Measurements from ENCODE around the gene ZWILCH. TPM values are rescaled to one million over a fixed set of nuclear protein-coding genes. Genes with fewer than 3 reads are reported as not detected.

ZWILCH gene
- total and polyA plus RNA-seq, 9 of the 15 experiments (the other 6 are each of a cell fraction or from before 2014, with no cell fraction given) = 32.8 to 94.2 (median 52.1) TPM

DNA sequence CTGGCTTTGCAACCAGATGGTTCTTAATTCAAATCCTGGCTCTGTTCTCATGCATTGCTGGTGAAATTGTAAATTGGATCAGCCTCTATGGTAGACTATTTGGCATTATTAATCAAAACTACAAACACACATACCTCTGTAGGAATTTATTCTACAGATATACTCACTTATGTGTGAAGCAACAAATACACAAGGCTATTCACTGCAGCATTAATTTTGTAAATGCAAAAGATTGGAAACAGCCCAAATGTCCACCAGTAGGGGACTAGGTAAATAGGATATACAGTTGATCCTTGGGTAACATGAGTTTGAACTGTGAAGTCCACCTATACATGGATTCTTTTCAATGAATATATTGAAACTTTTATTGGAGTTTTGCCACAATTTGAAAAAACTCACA is 90.2 kb downstream of the ZWILCH start:
- ATAC-seq (no peak), FAIRE-seq (no peak), DNase-seq (ENCODE audit: extremely low read depth in 1 of 4, low spot score in 3 of 4) (no peak)
- H3K9me1 ChIP-seq (ENCODE audit: control insufficient read depth, insufficient read depth, low read length) = peaks cover 29% of the 10 kb centered on the region
- no peak for TF ChIP-seq ZNF707 (CRISPR knock-in tag; conservative IDR thresholded peaks at IDR 0.05)
- no peak for TF ChIP-seq ZBED1 (IDR thresholded peaks at IDR 0.05)
- TF ChIP-seq KAT2B (IDR thresholded peaks at IDR 0.05; ENCODE audit: low read depth, low read length) = no peak
- no peak for TF ChIP-seq POLR3G (IDR thresholded peaks at IDR 0.05; ENCODE audit: extremely low read depth, insufficient read length, insufficient replicate concordance)
- TF ChIP-seq NR2F6 (CRISPR knock-in tag; IDR thresholded peaks at IDR 0.05) = no peak
- intact Hi-C loops (cut with micrococcal nuclease) (no loop called here), in situ Hi-C loops (cut with MboI) (loop anchor here (10.0 kb wide), 1 partner anchor 259 kb away; no protein-coding TSS in a partner anchor)
- no peak overlapping the region for H3K4me2 ChIP-seq (ENCODE audit: insufficient read depth, low read length)
- no peak overlapping the region for H3K4me3 ChIP-seq
- H4K20me1 ChIP-seq (replicated peaks; ENCODE audit: control insufficient read depth, insufficient read depth, low read length) = peaks cover 62% of the 10 kb centered on the region
- CTCF ChIA-PET (ENCODE audit: low intra/inter-chr PET ratio) = no interaction called here
- H3K27ac ChIP-seq (ENCODE audit: extremely low read depth, low read depth, low read length) = peak overlapping the region; percentile 13; the same call in 1 of the 3 replicates
- H3K36me3 ChIP-seq (ENCODE audit: control insufficient read depth, insufficient read depth, low read length) = peaks cover 90% of the 10 kb centered on the region
- no peaks in the 10 kb centered on the region for H3K27me3 ChIP-seq (ENCODE audit: control insufficient read depth in 2 of 2, insufficient read depth in 2 of 2, low read length in 2 of 2)
- peaks cover 96% of the 10 kb centered on the region for H3K79me2 ChIP-seq (ENCODE audit: control insufficient read depth, insufficient read depth, low read length)
- no peak overlapping the region for H3K9ac ChIP-seq (ENCODE audit: insufficient read depth in 1 of 2, low read depth in 2 of 2, low read length in 2 of 2)
- BruUV-seq (replicated peaks) = no TSS peak
- H2AFZ ChIP-seq (ENCODE audit: low read depth, low read length) = no peak overlapping the region
- peaks cover 21 to 29% of the 10 kb centered on the region in 2 experiments; a peak in 4 of 5 replicates for H3K4me1 ChIP-seq (replicated peaks in 1 of 2; ENCODE audit: control insufficient read depth in 2 of 2, insufficient read depth in 2 of 2, low read length in 2 of 2)
- H3K9me3 ChIP-seq (replicated peaks; ENCODE audit: control insufficient read depth, insufficient read depth, low read depth, low read length) = no peaks in the 10 kb centered on the region
- POLR2A ChIA-PET = interaction anchor here (1.2 to 2.2 kb wide), 2 partner anchors 13 to 256 kb away, joined by 4 to 10 read pairs; no protein-coding TSS in a partner anchor

GRCh38 chr15:66595931-66596545 is 90.9 kb downstream of the ZWILCH start:
- peaks cover 62% of the 10 kb centered on the region for H4K20me1 ChIP-seq (replicated peaks; ENCODE audit: control insufficient read depth, insufficient read depth, low read length)
- WGBS (ENCODE audit: insufficient coverage, low coverage, missing lambda C conversion rate) = 68% methylated on average over 7 of the region's 8 CpGs
- no peak for FAIRE-seq
- DNase-seq (ENCODE audit: extremely low read depth in 1 of 4, low spot score in 3 of 4) = no peak
- H3K79me2 ChIP-seq (ENCODE audit: control insufficient read depth, insufficient read depth, low read length) = peaks cover 96% of the 10 kb centered on the region
- in situ Hi-C loops (cut with MboI) (loop anchor here (10.0 kb wide), 1 partner anchor 259 kb away; no protein-coding TSS in a partner anchor), intact Hi-C loops (cut with micrococcal nuclease) (no loop called here)
- H3K4me1 ChIP-seq (replicated peaks in 1 of 2; ENCODE audit: control insufficient read depth in 2 of 2, insufficient read depth in 2 of 2, low read length in 2 of 2) = peaks cover 16 to 24% of the 10 kb centered on the region in 2 experiments; a peak in 4 of 5 replicates
- H3K27me3 ChIP-seq (ENCODE audit: control insufficient read depth in 2 of 2, insufficient read depth in 2 of 2, low read length in 2 of 2) = no peaks in the 10 kb centered on the region
- H3K9me3 ChIP-seq (replicated peaks; ENCODE audit: control insufficient read depth, insufficient read depth, low read depth, low read length) = no peaks in the 10 kb centered on the region
- ATAC-seq = no peak
- POLR2A ChIA-PET = interaction anchor here (0.7 to 2.2 kb wide), 3 partner anchors 14 to 505 kb away, joined by 3 to 10 read pairs (median 4); no protein-coding TSS in a partner anchor
- H2AFZ ChIP-seq (ENCODE audit: low read depth, low read length) = no peak overlapping the region
- no peak overlapping the region for H3K4me2 ChIP-seq (ENCODE audit: insufficient read depth, low read length)
- BruUV-seq (replicated peaks) = no TSS peak
- CTCF ChIA-PET (ENCODE audit: low intra/inter-chr PET ratio) = no interaction called here
- H3K9ac ChIP-seq (ENCODE audit: insufficient read depth in 1 of 2, low read depth in 2 of 2, low read length in 2 of 2) = no peak overlapping the region
- peaks cover 25% of the 10 kb centered on the region for H3K9me1 ChIP-seq (ENCODE audit: control insufficient read depth, insufficient read depth, low read length)
- H3K27ac ChIP-seq (ENCODE audit: extremely low read depth, low read depth, low read length) = no peak overlapping the region
- H3K36me3 ChIP-seq (ENCODE audit: control insufficient read depth, insufficient read depth, low read length) = peaks cover 90% of the 10 kb centered on the region
- no peak overlapping the region for H3K4me3 ChIP-seq
- TF ChIP-seq, protein P1, sequence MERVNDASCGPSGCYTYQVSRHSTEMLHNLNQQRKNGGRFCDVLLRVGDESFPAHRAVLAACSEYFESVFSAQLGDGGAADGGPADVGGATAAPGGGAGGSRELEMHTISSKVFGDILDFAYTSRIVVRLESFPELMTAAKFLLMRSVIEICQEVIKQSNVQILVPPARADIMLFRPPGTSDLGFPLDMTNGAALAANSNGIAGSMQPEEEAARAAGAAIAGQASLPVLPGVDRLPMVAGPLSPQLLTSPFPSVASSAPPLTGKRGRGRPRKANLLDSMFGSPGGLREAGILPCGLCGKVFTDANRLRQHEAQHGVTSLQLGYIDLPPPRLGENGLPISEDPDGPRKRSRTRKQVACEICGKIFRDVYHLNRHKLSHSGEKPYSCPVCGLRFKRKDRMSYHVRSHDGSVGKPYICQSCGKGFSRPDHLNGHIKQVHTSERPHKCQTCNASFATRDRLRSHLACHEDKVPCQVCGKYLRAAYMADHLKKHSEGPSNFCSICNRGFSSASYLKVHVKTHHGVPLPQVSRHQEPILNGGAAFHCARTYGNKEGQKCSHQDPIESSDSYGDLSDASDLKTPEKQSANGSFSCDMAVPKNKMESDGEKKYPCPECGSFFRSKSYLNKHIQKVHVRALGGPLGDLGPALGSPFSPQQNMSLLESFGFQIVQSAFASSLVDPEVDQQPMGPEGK (CRISPR knock-in tag; IDR thresholded peaks at IDR 0.05; ENCODE audit: borderline replicate concordance) = no peak
- TF ChIP-seq ZNF212 (CRISPR knock-in tag; IDR thresholded peaks at IDR 0.05) = no peak
- TF ChIP-seq POLR2G (IDR thresholded peaks at IDR 0.05; ENCODE audit: low read depth, low read length) = no peak
- no peak for TF ChIP-seq ZNF584 (CRISPR knock-in tag; IDR thresholded peaks at IDR 0.05; ENCODE audit: low read depth)
- TF ChIP-seq, protein P2, sequence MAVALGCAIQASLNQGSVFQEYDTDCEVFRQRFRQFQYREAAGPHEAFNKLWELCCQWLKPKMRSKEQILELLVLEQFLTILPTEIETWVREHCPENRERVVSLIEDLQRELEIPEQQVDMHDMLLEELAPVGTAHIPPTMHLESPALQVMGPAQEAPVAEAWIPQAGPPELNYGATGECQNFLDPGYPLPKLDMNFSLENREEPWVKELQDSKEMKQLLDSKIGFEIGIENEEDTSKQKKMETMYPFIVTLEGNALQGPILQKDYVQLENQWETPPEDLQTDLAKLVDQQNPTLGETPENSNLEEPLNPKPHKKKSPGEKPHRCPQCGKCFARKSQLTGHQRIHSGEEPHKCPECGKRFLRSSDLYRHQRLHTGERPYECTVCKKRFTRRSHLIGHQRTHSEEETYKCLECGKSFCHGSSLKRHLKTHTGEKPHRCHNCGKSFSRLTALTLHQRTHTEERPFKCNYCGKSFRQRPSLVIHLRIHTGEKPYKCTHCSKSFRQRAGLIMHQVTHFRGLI (CRISPR knock-in tag; IDR thresholded peaks at IDR 0.05) = no peak
- no peak for TF ChIP-seq SAP30 (IDR thresholded peaks at IDR 0.05; ENCODE audit: borderline replicate concordance, insufficient read depth, low read depth, low read length, poor library complexity, severe bottlenecking)
- no peak for TF ChIP-seq LARP7 (IDR thresholded peaks at IDR 0.05)
